NCI-H82 (cell line): ENCODE data around the gene IL20.

Experiments used
- DNase-seq: peaks from one replicate; lab custom pipeline; 2025; lab: John Stamatoyannopoulos, UW

Gene IL20

GRCh38 chr1:206904423-206905142 is 39.2 kb downstream of the IL20 start:
- DNase-seq: no peak

DNA sequence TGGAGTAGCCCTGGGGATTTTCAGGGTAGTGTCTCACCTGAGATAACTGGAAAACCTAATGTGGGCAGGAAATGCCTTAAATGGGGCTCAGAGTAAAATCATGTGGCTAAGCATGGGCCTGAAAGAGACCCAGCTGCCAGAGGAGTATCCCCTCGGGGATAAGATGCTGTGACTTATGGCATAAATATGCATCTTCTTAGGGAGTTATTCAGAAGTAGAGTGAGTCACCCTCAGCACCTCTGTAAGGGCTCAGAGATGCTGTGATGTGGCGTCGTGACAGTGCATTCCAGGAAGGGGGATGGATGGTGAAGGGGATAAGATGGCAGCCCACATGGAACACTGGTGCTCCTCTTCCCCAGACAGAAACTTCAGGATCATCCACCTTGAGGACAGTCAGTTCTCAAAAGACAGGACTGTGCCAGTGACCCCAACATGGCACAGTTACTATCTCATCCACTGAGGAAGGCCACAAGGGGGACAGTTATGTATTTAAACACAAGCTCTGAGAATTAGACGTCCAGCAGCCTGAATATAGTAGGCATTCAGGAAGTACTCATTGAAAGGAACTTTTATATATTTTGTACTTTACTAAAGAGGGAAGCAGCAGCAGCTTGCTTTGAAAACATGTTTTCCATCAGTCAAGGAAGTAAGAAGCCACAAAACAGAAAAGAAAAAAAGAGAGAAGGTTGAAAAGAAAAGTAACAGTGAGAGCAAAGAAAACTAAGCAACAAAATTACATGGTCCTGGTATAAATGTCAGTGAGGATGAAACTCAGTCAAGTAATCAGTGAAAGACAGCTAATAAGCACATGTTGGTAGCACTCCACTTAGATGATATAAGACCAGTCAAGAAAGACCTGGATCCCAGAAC is 40.1 kb downstream of the IL20 start:
- DNase-seq: no peak

GRCh38 chr1:206907304-206907991 is 42.0 kb downstream of the IL20 start:
- peak; percentile 75 for DNase-seq

GRCh38 chr1:206908038-206908437 is 42.6 kb downstream of the IL20 start:
- DNase-seq: no peak

- peak; percentile 43 for DNase-seq
These were observed 43.9 kb downstream of the IL20 start for GRCh38 chr1:206909161-206909882.

- no peak for DNase-seq
These were observed 44.5 kb downstream of the IL20 start for GRCh38 chr1:206909883-206910318.

DNA sequence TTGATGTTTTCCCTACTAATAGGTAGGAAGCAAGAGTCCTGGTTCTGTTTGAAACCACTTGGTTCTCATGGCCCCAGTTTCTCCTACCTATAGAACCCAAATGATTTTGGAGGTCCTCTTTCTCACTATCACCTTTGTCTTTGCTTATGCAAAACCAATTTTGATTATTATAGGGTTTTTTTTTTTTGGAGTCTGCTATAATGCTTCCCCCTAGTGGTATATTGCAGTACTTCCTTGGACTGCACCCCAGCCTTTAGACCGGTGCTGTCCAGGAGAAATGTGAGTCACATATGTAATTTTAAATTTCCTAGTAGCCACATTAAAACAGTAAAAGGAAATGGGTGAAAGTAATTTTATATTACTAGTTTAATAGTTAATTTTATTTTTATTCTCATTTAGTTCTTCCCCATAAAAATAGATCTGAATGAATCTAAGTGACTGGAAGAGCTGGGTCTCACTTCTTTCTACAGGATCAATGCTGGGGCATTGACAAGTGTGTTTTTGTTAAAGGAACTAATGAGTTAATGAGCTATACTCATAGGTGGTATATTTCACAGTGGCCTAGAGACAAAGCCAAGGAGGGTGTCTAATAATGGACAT is 45.7 kb downstream of the IL20 start:
- peak; percentile 63 for DNase-seq

DNA sequence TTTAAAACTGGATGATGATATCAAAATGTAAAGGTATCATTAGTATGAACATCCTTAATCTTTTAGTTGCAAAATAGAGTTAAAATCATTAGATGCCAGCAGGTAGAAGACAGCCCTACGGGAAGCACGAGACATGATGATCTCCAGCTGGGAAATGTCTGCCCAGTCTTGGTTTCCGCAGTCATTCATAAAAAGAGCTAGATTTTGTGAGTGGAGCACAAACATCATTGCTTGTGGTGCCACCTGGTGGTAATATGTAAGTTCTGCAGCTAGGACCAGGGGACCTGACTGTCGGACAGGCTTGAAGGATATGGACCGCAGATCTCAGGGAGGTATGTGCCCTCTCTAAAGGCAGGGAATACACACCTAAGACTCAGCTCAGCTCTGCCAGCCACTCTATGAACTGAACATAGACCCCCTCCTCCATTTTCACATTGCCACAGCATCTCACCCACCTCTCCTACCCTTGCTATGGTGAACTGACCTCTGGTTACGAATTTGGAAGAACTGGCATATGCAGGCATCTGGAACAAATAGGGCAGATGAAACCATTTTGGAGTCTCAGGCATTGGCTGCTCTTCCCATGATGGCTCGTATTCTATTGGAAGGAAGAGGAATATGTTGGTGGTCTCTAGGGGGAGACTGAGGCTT is 47.1 kb downstream of the IL20 start:
- DNase-seq: peak; percentile 90

- no peak for DNase-seq
These were observed 48.5 kb downstream of the IL20 start for GRCh38 chr1:206913766-206914537.

GRCh38 chr1:206915030-206915735 is 49.8 kb downstream of the IL20 start:
- no peak for DNase-seq

DNA sequence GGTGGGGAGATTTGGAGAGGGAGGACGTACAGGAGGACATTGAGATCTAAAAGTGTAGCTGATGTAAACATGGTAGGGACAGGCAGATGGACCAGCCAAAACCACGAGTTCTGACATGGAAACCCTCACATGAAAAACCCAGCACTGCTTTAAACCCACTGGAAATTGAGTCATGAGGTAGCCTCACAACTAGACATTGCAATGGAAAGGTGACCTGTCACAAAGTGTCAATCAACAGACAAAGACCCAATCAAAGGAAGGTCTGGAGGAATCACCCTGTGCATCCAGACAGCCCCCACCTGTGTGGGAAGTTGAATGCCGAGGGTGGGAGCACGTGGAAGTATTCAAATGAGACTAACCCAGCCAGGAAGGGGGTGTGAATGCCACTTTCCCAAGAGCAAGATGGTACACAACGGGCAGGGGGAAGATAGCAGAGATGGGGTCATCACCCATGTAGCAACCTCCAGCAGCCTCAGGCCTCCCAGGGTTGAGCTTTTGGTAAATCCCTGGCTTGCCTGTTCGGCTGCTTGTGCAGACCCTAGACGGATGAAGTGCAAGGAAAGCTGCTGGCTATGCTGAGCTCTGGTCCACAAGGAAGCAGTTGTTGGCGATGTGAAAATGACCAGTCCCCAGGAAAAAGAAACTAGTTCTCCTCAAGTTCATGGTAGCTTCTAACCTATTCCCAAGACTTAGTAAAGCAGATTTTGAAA is 50.7 kb downstream of the IL20 start:
- DNase-seq: no peak

DNA sequence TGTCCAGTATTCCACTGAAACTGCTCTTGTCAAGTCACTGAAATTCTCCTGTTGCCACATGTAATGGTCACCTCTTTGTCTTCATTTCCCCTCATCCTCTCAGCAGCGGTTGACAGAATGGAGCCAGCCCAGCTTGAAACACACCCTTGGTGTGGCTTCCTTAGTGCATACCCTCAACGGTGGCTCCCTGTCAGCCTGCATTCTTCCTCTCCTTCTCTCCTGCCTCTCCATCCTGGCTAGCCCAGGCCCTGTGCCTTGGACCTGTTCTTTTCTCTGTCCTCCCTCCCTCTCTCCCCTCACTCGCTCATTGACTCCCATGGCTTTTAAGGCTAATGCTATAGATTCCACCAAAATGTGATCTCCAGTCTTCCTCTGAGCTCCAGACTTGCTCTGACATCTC is 52.7 kb downstream of the IL20 start:
- no peak for DNase-seq
